Mesendoderm (in vitro differentiated cells): Measurements from ENCODE around the gene HK3.

ENCODE experiments used
- DNase-seq: peaks from one replicate; pipeline ENCODE4 v3.0.0; 2013
- H2AK5ac ChIP-seq: 2 replicates; pipeline ENCODE4 v1.6.1; 2013; ENCODE audit warnings: low read length, inconsistent platforms
- H2BK120ac ChIP-seq: 2 replicates; pipeline ENCODE4 v1.6.1; 2013; ENCODE audit warnings: low read depth, mild to moderate bottlenecking, low read length, moderate library complexity, mixed read lengths
- H2BK15ac ChIP-seq: replicated peaks from 2 replicates; pipeline ENCODE4 v1.6.1; 2013; ENCODE audit warnings: low read depth, mild to moderate bottlenecking, moderate library complexity
- H2BK5ac ChIP-seq: 2 replicates; pipeline ENCODE4 v1.6.1; 2013; ENCODE audit warnings: low read length, inconsistent platforms
- H3K18ac ChIP-seq: 2 replicates; pipeline ENCODE4 v1.6.1; 2013; ENCODE audit warnings: mild to moderate bottlenecking, low read length, mixed read lengths
- H3K23ac ChIP-seq: one replicate; pipeline ENCODE4 v1.6.1; 2013; ENCODE audit warnings: low read length
- H3K27ac ChIP-seq: 2 replicates; pipeline ENCODE4 v1.5.1; 2013; ENCODE audit warnings: low read depth, mild to moderate bottlenecking, inconsistent platforms, low read length, moderate library complexity
- H3K27me3 ChIP-seq: 2 replicates; pipeline ENCODE4 v1.6.1; 2013; ENCODE audit warnings: low read length, control low read depth, mild to moderate bottlenecking, inconsistent platforms; ENCODE audit not compliant: insufficient read depth, poor library complexity
- H3K36me3 ChIP-seq: 2 replicates; pipeline ENCODE4 v1.6.1; 2013; ENCODE audit warnings: low read length, inconsistent platforms; ENCODE audit not compliant: control insufficient read depth, insufficient read depth
- H3K4ac ChIP-seq: one replicate; pipeline ENCODE4 v1.6.1; 2013; ENCODE audit warnings: low read depth, mild to moderate bottlenecking, low read length, moderate library complexity
- H3K4me1 ChIP-seq: 2 replicates; pipeline ENCODE4 v1.6.1; 2013; ENCODE audit warnings: low read depth, low read length, inconsistent platforms; ENCODE audit not compliant: control insufficient read depth
- H3K4me2 ChIP-seq: 2 replicates; pipeline ENCODE4 v1.6.1; 2013; ENCODE audit warnings: low read length
- H3K4me3 ChIP-seq: 2 replicates; pipeline ENCODE4 v1.5.1; 2013; ENCODE audit warnings: mild to moderate bottlenecking, low read length
- H3K56ac ChIP-seq: one replicate; pipeline ENCODE4 v1.6.1; 2013; ENCODE audit warnings: low read length
- H3K79me1 ChIP-seq: 2 replicates; pipeline ENCODE4 v1.6.1; 2013; ENCODE audit warnings: low read length, inconsistent platforms
- H3K79me2 ChIP-seq: 2 replicates; pipeline ENCODE4 v1.6.1; 2013; ENCODE audit warnings: mild to moderate bottlenecking, low read length; ENCODE audit not compliant: control insufficient read depth, insufficient read depth
- H3K9ac ChIP-seq: 2 replicates; pipeline ENCODE4 v1.6.1; 2013; ENCODE audit warnings: low read length, inconsistent platforms
- H4K5ac ChIP-seq: one replicate; pipeline ENCODE4 v1.6.1; 2013; ENCODE audit warnings: low read length
- H4K8ac ChIP-seq: one replicate; pipeline ENCODE4 v1.6.1; 2013; ENCODE audit warnings: low read depth, mild to moderate bottlenecking, control low read depth, low read length, moderate library complexity
- WGBS: extraction: QIAGEN DNeasy Blood & Tissue Kit; methylation state at CpG from one replicate; pipeline ENCODE4 v1.1.7; 2013; ENCODE audit warnings: low lambda C conversion rate, missing lambda C conversion rate; ENCODE audit not compliant: insufficient coverage; ENCODE audit errors: extremely low coverage; 5-methylcytosine and 5-hydroxymethylcytosine counted together

HK3 gene

DNA sequence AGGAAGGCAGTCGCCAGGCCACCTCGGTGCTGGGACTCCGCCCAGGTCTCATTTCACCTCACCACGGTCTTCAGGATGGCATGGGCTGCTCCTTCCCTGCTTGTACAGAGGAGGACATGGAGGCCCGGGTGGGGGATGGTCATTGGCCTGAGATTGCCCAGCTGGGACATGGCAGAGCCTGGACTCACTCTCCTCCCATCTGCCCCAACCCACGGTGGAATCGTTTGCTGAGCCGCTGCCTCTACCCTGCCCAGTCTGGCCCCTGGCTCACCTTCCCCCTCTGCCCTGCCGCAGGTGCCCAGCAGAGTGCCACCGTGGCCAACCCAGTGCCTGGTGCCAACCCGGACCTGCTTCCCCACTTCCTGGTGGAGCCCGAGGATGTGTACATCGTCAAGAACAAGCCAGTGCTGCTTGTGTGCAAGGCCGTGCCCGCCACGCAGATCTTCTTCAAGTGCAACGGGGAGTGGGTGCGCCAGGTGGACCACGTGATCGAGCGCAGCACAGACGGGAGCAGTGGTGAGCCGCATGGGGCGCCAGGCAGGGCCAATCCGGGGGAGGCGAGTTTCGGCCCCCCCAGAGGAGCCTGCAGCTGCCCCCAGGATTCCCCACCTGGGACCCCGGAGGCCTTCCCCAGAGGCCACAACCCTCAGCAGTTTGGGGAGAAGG is 36.7 kb downstream of the HK3 start:
- Histone ChIP-seq H3K56ac (no peak overlapping the region), H3K79me2 (no peaks in the 10 kb centered on the region), H3K4ac (no peak overlapping the region), H3K9ac (no peak overlapping the region), H2BK15ac (no peak overlapping the region), H3K79me1 (no peaks in the 10 kb centered on the region), H3K4me1 (peaks cover 7% of the 10 kb centered on the region), H4K5ac (no peak overlapping the region), H3K23ac (no peak overlapping the region), H3K36me3 (no peaks in the 10 kb centered on the region), H3K4me2 (no peak overlapping the region), H3K4me3 (no peak overlapping the region), H3K18ac (no peak overlapping the region), H3K27me3 (no peaks in the 10 kb centered on the region), H2AK5ac (no peak overlapping the region), H2BK5ac (no peak overlapping the region), H4K8ac (no peak overlapping the region), H3K27ac (no peak overlapping the region), H2BK120ac (no peak overlapping the region)
- DNase-seq: no peak
- no CpG with 5 or more reads among the region's 28 CpGs for WGBS

DNA sequence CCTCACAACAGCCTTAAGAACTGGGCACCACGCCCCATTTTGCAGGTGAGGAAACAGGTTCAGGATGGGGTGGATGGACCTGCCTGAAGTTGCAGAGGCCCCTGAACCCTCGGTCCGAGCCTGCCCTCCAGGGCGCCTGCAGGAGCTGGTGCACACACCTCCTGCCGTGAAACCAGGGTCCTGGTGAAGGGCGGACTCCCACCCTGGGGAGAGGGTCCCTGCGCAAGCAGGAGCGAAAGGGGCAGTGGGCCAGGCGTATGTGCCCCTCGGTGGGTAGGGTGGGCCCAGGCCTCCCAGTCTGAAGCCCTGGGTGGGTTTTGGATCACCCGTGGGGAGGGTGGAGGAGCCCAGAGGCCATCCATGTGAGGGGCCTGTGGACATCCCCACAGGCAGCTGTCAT is 37.9 kb downstream of the HK3 start:
- Histone ChIP-seq H3K4me1 (peaks cover 5% of the 10 kb centered on the region), H3K27ac (no peak overlapping the region), H3K18ac (no peak overlapping the region), H4K5ac (no peak overlapping the region), H3K23ac (no peak overlapping the region), H2AK5ac (no peak overlapping the region), H2BK15ac (no peak overlapping the region), H3K27me3 (no peaks in the 10 kb centered on the region), H3K79me2 (no peaks in the 10 kb centered on the region), H3K4me3 (no peak overlapping the region), H3K9ac (no peak overlapping the region), H3K4ac (no peak overlapping the region), H2BK5ac (no peak overlapping the region), H2BK120ac (no peak overlapping the region), H3K4me2 (no peak overlapping the region), H3K36me3 (no peaks in the 10 kb centered on the region), H3K79me1 (no peaks in the 10 kb centered on the region), H4K8ac (no peak overlapping the region), H3K56ac (no peak overlapping the region)
- WGBS: no CpG with 5 or more reads among the region's 11 CpGs
- DNase-seq: no peak

DNA sequence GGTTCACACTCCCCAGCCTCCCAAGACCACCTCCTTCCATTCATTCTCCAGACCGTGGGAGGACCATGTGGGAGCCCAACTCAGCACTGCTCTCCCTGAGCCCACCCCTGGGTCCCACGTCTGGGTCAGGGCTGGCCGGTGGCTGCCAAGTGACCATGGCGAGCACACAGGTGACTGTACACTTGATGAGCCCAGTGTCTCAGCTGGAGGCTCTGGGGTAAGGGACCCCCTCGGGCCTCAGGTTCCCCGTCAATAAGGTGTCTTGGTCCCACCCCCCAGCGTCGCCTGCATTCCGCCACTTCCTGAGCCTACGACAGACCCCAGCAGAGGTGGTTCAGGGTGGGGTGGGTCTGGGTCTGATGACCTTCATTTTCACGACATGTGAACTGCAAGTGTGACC is 38.8 kb downstream of the HK3 start:
- Histone ChIP-seq H4K5ac (no peak overlapping the region), H3K79me1 (no peaks in the 10 kb centered on the region), H3K79me2 (no peaks in the 10 kb centered on the region), H2AK5ac (no peak overlapping the region), H2BK5ac (no peak overlapping the region), H3K4me3 (no peak overlapping the region), H3K18ac (no peak overlapping the region), H3K27me3 (no peaks in the 10 kb centered on the region), H3K36me3 (no peaks in the 10 kb centered on the region), H3K4me2 (no peak overlapping the region), H3K56ac (no peak overlapping the region), H2BK15ac (no peak overlapping the region), H3K27ac (no peak overlapping the region), H3K4me1 (peaks cover 5% of the 10 kb centered on the region), H2BK120ac (no peak overlapping the region), H4K8ac (no peak overlapping the region), H3K4ac (no peak overlapping the region), H3K9ac (no peak overlapping the region), H3K23ac (no peak overlapping the region)
- DNase-seq: no peak
- no CpG with 5 or more reads among the region's 11 CpGs for WGBS

DNA sequence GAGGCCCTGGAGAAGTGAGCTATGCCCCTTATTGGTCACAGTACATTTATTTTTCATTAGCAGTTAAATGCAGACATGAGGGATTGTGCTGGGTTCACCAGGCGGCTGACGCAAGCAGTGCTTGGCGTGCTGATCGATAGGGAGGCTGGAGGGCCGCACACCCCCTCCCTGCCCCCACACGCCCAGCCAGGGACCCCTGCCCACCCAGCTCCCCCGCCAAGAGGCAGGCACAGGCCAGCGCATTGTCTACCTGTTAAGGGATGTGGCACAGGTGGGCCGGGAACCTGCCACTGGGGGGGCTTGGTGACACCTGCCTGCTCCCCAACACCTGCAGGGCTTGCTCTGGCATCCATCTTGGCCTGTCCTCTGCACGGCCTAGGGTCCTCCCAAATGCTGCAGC is 39.2 kb downstream of the HK3 start:
- Histone ChIP-seq H4K8ac (no peak overlapping the region), H3K27me3 (no peaks in the 10 kb centered on the region), H2BK5ac (no peak overlapping the region), H3K4me1 (peaks cover 5% of the 10 kb centered on the region), H3K27ac (no peak overlapping the region), H2AK5ac (no peak overlapping the region), H3K23ac (no peak overlapping the region), H4K5ac (no peak overlapping the region), H3K56ac (no peak overlapping the region), H3K79me1 (no peaks in the 10 kb centered on the region), H3K36me3 (no peaks in the 10 kb centered on the region), H3K4me2 (no peak overlapping the region), H3K9ac (no peak overlapping the region), H3K18ac (no peak overlapping the region), H3K4me3 (no peak overlapping the region), H2BK120ac (no peak overlapping the region), H3K79me2 (no peaks in the 10 kb centered on the region), H2BK15ac (no peak overlapping the region), H3K4ac (no peak overlapping the region)
- no CpG with 5 or more reads among the region's 10 CpGs for WGBS
- DNase-seq: no peak

DNA sequence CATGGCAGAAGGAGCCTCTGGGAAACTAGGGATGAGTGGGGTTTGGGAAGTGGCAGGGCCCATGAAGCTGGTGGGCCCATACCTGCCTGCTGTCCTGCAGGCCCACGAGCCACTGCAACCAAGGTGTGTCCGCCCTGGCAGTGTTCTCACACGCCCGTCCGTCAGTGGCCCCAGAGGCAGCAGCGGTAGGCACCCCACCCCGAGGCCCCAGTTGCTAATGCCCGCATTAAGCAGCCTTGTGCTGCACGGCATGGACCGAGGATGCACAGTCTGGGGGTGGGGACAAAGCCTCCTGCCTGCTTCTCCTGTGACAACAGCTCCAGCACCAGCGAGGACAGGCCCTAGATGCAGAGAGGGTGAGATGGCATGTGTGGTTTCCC is 41.3 kb downstream of the HK3 start:
- Histone ChIP-seq H3K4me2 (no peak overlapping the region), H3K4ac (no peak overlapping the region), H3K56ac (no peak overlapping the region), H2BK5ac (no peak overlapping the region), H2AK5ac (no peak overlapping the region), H2BK15ac (no peak overlapping the region), H3K4me3 (no peak overlapping the region), H3K4me1 (peaks cover under 1% of the 10 kb centered on the region), H3K36me3 (no peaks in the 10 kb centered on the region), H3K27ac (no peak overlapping the region), H3K18ac (no peak overlapping the region), H3K9ac (no peak overlapping the region), H3K79me1 (no peaks in the 10 kb centered on the region), H4K8ac (no peak overlapping the region), H2BK120ac (no peak overlapping the region), H3K79me2 (no peaks in the 10 kb centered on the region), H3K27me3 (no peaks in the 10 kb centered on the region), H4K5ac (no peak overlapping the region), H3K23ac (no peak overlapping the region)
- DNase-seq: no peak
- WGBS: no CpG with 5 or more reads among the region's 11 CpGs

DNA sequence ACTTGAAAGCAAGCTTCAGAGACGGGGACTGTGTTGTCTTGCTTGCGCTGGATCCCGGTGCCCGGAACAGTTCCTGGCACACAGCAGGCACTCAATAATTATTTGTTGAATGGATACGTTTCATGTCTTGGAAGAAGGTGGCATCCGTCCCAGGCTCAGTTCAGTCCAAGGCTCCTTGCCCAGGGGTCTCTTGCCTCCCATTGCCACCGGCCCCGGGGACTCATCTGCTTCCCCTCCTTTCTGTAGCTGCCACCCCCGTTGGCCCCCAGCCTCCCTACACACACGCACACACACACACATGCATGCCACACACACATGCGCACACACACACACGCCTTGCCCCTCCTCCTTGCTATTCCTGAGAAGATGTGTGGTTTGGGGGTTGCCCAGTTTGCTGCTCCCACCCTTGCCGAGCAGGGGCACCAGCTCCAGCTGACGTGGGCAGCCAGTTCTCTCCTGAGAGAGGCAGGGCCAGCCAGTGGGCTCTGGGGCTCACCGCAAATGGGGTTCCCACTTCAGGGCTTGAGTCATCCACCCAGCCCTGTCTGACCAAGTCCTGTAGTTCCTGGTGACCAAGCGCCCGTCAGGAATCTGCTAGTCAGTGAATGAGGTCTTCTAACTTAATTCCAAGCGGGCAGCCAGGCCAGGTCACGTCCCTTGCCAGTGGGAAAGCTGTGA is 41.8 kb downstream of the HK3 start:
- H4K5ac ChIP-seq: no peak overlapping the region
- no peak overlapping the region for H3K4me2 ChIP-seq
- H2BK15ac ChIP-seq: no peak overlapping the region
- no peaks in the 10 kb centered on the region for H3K79me1 ChIP-seq
- H3K18ac ChIP-seq: no peak overlapping the region
- H2BK120ac ChIP-seq: no peak overlapping the region
- no CpG with 5 or more reads among the region's 19 CpGs for WGBS
- no peak for DNase-seq
- H3K4ac ChIP-seq: no peak overlapping the region
- no peak overlapping the region for H3K9ac ChIP-seq
- H2AK5ac ChIP-seq: no peak overlapping the region
- no peak overlapping the region for H2BK5ac ChIP-seq
- H3K56ac ChIP-seq: no peak overlapping the region
- H3K23ac ChIP-seq: no peak overlapping the region
- H3K27me3 ChIP-seq: no peaks in the 10 kb centered on the region
- no peak overlapping the region for H3K4me3 ChIP-seq
- no peak overlapping the region for H3K27ac ChIP-seq
- no peaks in the 10 kb centered on the region for H3K4me1 ChIP-seq
- H4K8ac ChIP-seq: no peak overlapping the region
- H3K79me2 ChIP-seq: no peaks in the 10 kb centered on the region
- no peaks in the 10 kb centered on the region for H3K36me3 ChIP-seq
